Right ventricle myocardium inferior (tissue), 1 donor: Measurements from ENCODE around the gene IFNA17. TPM values are rescaled to one million over a fixed set of nuclear protein-coding genes. Genes with fewer than 3 reads are reported as not detected.
"Not testable (repeated sequence)": the region's sequence is repeated elsewhere in the genome, so short reads cannot be mapped to it uniquely, and the experiment has no call there.

Experiments used
- ATAC-seq: fragments of 200-7000 bp; cut with Tn5 transposase; one replicate; pipeline ENCODE4 v1.9.1; 2020; ENCODE audit warnings: mild to moderate bottlenecking, moderate library complexity
- DNase-seq: peaks from one replicate; pipeline ENCODE4 v3.0.0; 2021; ENCODE audit errors: missing footprints
- intact Hi-C: fragments of 100-400 bp; cut with DNase I; formaldehyde crosslinking; loops from one replicate; pipeline ENCODE4 v1.11.0; 2022
- total RNA-seq: library from RNA; stranded (reverse); fragmentation: NEBNext Ultra II Directional; extraction: Animal tissue kit (Norgen Biotek cat#: 25700); gene quantifications from one replicate; pipeline ENCODE4 v1.2.1, GENCODE V29; 2021
- donor health status: DM: no; HTN: yes; CAD: no; lungs with severe emphysema.

The IFNA17 gene
- total RNA-seq, 1 donor from 2014 or later: not detected

DNA sequence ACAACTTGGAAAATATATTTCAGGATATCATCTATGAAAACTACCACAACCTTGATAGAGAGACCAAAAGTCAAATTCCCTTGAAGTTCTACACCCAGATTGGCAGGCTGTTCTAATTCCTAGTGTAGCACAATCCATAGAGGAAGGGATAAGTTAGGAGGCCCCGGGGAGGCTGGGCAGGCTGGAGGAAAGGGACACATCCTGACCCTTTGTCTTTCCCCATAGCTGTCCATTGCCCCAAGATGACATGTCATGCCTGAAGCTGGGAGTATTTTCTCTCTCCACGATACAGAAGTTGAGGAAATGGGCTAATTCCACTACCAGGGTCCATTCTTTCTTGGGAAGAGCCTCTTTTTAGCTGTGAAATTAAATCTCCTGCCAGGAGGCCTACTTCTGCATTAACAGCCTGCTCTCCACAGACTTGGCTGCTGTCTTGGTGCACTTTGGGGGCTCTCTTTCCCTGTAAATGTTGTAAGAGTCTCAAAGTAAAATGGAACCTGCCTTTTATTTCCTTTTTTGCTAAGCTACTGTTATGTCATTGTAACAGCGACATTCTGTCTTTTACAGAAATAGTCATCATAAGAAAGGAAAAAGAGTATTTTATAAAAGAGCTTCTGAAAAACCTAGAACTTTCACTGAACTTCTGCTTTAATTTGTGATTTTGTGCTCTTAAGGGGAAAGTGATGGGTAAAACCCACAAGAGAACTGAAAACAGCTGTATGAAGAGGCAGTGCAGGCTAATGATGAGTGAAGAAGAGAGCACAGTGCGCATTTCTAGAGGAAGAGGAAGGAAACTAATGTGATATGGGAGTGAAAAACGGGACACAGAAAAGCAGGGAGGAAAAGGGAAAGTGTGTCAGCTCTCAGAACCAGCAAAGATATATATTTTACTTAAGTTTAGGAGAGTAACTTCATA, 14.4 kb downstream of the IFNA17 start:
- intact Hi-C loops, DNase-seq, ATAC-seq: not testable (repeated sequence)

- intact Hi-C loops, ATAC-seq, DNase-seq: not testable (repeated sequence)
These were observed 15.9 kb downstream of the IFNA17 start for GRCh38 chr9:21212160-21212559.

GRCh38 chr9:21210782-21211181, 17.2 kb downstream of the IFNA17 start:
- intact Hi-C loops, ATAC-seq, DNase-seq: not testable (repeated sequence)

DNA sequence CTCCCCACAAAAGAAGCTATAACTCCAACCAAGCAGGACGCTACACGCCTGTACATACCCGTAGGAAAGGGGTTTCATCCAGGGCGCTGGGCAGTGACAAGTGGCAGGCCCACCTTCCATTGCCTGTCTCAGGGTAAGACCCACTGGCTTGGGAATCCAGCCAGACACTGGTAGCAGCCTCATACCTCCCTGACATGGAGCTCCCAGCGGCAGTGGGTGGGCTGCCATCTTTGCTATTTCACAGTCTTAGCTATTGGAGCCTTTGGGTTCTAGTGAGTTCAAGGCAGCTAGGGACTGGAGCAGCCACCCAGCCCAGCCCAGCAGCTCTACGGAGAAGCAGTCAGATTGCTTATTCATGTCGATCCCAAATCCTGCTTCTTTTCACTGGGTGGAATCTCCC, 17.7 kb downstream of the IFNA17 start:
- ATAC-seq: no peak
- intact Hi-C loops: no loop called here
- no peak for DNase-seq

GRCh38 chr9:21207043-21207442, 21.0 kb downstream of the IFNA17 start, which contains the start of gene IFNA10:
IFNA10 (minus strand) TSS chr9:21207143; CDS start chr9:21207097, 46 bp downstream.
- intact Hi-C loops, ATAC-seq, DNase-seq: not testable (repeated sequence)

DNA sequence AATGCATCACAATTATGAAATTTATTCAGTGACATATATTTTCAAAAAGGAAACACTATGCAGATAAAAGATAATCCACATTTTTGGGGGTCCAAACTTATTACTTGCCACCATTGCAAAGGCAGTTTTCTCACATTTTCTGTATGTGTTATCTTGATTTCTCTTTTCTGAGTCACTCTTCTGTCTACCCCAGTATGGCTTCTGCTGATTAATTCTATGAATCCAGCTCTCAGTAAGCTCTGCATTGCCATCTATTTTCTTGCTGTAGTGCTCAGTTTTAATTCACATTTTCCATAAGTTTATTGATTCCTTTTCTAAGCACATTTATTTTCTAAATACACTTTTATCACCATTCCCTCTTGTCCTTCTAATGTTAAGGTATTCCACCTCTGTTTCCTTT, 22.8 kb downstream of the IFNA17 start:
- intact Hi-C loops: no loop called here
- DNase-seq (no peak), ATAC-seq (no peak)

- DNase-seq, intact Hi-C loops, ATAC-seq: not testable (repeated sequence)
These were observed 25.9 kb downstream of the IFNA17 start, which contains the start of gene IFNA7 for GRCh38 chr9:21202105-21202504. IFNA7 (minus strand) TSS chr9:21202205; CDS start chr9:21202165, 40 bp downstream.

DNA sequence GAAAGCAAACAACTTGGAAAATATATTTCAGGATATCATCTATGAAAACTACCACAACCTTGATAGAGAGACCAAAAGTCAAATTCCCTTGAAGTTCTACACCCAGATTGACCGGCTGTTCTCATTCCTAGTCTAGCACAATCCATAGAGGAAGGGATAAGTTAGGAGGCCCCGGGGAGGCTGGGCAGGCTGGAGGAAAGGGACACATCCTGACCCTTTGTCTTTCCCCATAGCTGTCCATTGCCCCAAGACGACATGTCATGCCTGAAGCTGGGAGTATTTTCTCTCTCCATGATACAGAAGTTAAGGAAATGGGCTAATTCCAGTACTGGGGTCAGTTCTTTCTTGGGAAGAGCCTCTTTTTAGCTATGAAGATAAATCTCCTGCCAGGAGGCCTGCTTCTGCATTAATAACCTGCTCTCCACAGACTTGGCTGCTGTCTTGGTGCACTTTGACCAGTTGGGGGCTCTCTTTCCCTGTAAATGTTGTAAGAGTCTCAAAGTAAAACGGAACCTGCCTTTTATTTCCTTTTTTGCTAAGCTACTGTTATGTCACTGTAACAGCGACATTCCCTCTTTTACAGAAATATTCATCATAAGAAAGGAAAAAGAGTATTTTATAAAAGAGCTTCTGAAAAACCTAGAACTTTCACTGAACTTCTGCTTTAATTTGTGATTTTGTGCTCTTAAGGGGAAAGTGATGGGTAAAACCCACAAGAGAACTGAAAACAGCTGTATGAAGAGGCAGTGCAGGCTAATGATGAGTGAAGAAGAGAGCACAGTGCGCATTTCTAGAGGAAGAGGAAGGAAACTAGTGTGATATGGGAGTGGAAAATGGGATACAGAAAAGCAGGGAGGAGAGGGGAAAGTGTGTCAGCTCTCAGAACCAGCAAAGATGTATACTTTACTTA, 32.9 kb downstream of the IFNA17 start:
- DNase-seq, ATAC-seq, intact Hi-C loops: not testable (repeated sequence)

DNA sequence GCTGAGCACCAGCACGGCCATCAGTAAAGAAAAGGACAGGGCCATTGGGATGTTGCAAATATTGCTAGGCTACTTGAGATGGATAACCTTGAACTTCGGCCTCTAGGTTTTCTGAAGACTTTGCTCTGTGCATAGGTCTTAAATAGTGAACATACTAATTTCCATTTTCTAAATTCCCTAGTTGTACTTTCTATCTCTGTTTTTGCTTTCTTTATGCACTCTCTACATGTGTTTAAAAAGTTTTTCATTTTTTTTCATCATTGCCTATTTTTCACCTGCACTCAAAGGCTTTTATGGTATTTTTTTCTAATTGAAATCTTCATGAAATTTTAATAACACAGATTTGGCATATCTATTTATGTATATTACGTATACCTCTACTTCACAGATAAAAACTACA, 40.5 kb downstream of the IFNA17 start, which contains the start of gene IFNA4:
IFNA4 (minus strand) TSS at position 101 of the 400 bp plus-strand sequence; CDS start at position 45, 56 bp downstream.
- ATAC-seq, DNase-seq, intact Hi-C loops: not testable (repeated sequence)

GRCh38 chr9:21182810-21183736, 44.9 kb downstream of the IFNA17 start:
- DNase-seq, intact Hi-C loops: not testable (repeated sequence)
- peak; percentile 44 for ATAC-seq

Other genes with a start within 250 kb of the IFNA17 start
- 1.1 TPM for gene HACD4, start 196.6 kb downstream of the IFNA17 start, total RNA-seq
- gene IFNB1, start 150.3 kb downstream of the IFNA17 start, total RNA-seq: not detected
- not detected for gene IFNW1, start 86.4 kb downstream of the IFNA17 start, total RNA-seq
- not detected for gene IFNA21, start 61.6 kb downstream of the IFNA17 start, total RNA-seq
- gene IFNA4, start 40.6 kb downstream of the IFNA17 start, total RNA-seq: not detected
- gene IFNA7, start 26.0 kb downstream of the IFNA17 start, total RNA-seq: not detected
- gene IFNA10, start 21.1 kb downstream of the IFNA17 start, total RNA-seq: not detected
- not detected for gene IFNA16, start 10.9 kb downstream of the IFNA17 start, total RNA-seq
- not detected for gene IFNA14, start 11.8 kb upstream of the IFNA17 start, total RNA-seq
- gene IFNA5, start 77.1 kb upstream of the IFNA17 start, total RNA-seq: not detected
- 12.2 TPM for gene KLHL9, start 107.2 kb upstream of the IFNA17 start, total RNA-seq
- not detected for gene IFNA6, start 122.7 kb upstream of the IFNA17 start, total RNA-seq
- gene IFNA13, start 139.8 kb upstream of the IFNA17 start, total RNA-seq: not detected
- gene IFNA2, start 157.2 kb upstream of the IFNA17 start, total RNA-seq: not detected
- not detected for gene IFNA8, start 180.9 kb upstream of the IFNA17 start, total RNA-seq
- not detected for gene IFNA1, start 212.2 kb upstream of the IFNA17 start, total RNA-seq